Upper lobe of left lung (tissue), 6 donors: ENCODE data around the gene AHI1. TPM values are rescaled to one million over a fixed set of nuclear protein-coding genes. Genes with fewer than 3 reads are reported as not detected.

Experiments
- ATAC-seq, 2 donors: fragments of 200-7000 bp; cut with Tn5 transposase; one replicate each; pipeline ENCODE4 v1.9.1; 2022; ENCODE audit warnings: mild to moderate bottlenecking in 2 of 2, moderate library complexity in 2 of 2; ENCODE audit not compliant: low FRiP score in 2 of 2
- DNase-seq, 2 donors: peaks; one replicate each; pipeline ENCODE4 v3.0.0-alpha.2; 2019 to 2020
- H3K27ac ChIP-seq, 4 donors: fragments of 200-600 bp; sonication (generic); one replicate each; pipeline ENCODE4 v1.5.1; 2016 to 2019
- H3K27me3 ChIP-seq, 4 donors: fragments of 200-600 bp; sonication (generic); one replicate each; pipeline ENCODE4 v1.5.1; 2017 to 2019
- H3K36me3 ChIP-seq, 4 donors: fragments of 200-600 bp; sonication (generic); one replicate each; pipeline ENCODE4 v1.5.1; 2016 to 2019
- H3K4me1 ChIP-seq, 4 donors: fragments of 200-600 bp; sonication (generic); one replicate each; pipeline ENCODE4 v1.5.1; 2018 to 2019
- H3K4me3 ChIP-seq, 4 donors: fragments of 200-600 bp; sonication (generic); one replicate each; pipeline ENCODE4 v1.5.1; 2017 to 2019; ENCODE audit warnings: mild to moderate bottlenecking in 2 of 4, moderate library complexity in 1 of 4
- H3K9me3 ChIP-seq, 4 donors: fragments of 200-600 bp; sonication (generic); one replicate each; pipeline ENCODE4 v1.5.1; 2018 to 2019
- EP300 ChIP-seq, 4 donors: sonication (generic); formaldehyde crosslinking; IDR thresholded peaks; one replicate each; pipeline ENCODE4 v1.5.1; 2017; ENCODE audit warnings: antibody characterized with exemption in 4 of 4, control low read depth in 2 of 4
- POLR2A ChIP-seq, 4 donors: fragments of 450-650 bp; IDR thresholded peaks; one replicate each; pipeline ENCODE4 v1.5.1; 2016 to 2017; ENCODE audit warnings: antibody characterized with exemption in 4 of 4, mild to moderate bottlenecking in 2 of 4
- POLR2AphosphoS5 ChIP-seq, 2 donors: sonication (generic); formaldehyde crosslinking; IDR thresholded peaks; one replicate each; pipeline ENCODE4 v1.5.1; 2017; ENCODE audit warnings: antibody characterized with exemption in 2 of 2
- WGBS, 2 donors: methylation state at CpG; one replicate each; pipeline ENCODE4 v1.1.5; 2017 to 2018; 5-methylcytosine and 5-hydroxymethylcytosine counted together
- total RNA-seq, 6 donors: library from RNA; depleted of rRNA in 4 of 6; stranded (reverse); fragments of >200 nt in 4 of 6; gene quantifications; one replicate each; pipeline versions ENCODE4 v1.1.0 to v1.2.1, GENCODE V29; 2016 to 2021
- TF ChIP-seq, protein P1 (sequence below), 6 experiments: fragments of 450-650 bp in 4 of 6; fragments of 200-600 bp in 2 of 6; sonication (generic) in 2 of 6; IDR thresholded peaks; one replicate each; pipeline ENCODE4 v1.5.1; 2016 to 2019; ENCODE audit warnings: antibody characterized with exemption in 6 of 6
- donor health status: DM: no; HTN: no; CAD: no; lungs with moderate emphysema.
- donor health status: DM: no; HTN: yes; CAD: no; lungs with severe emphysema.

Gene AHI1
- total RNA-seq, 6 donors from 2014 or later: 17.1 to 57.6 (median 40.3) TPM

DNA sequence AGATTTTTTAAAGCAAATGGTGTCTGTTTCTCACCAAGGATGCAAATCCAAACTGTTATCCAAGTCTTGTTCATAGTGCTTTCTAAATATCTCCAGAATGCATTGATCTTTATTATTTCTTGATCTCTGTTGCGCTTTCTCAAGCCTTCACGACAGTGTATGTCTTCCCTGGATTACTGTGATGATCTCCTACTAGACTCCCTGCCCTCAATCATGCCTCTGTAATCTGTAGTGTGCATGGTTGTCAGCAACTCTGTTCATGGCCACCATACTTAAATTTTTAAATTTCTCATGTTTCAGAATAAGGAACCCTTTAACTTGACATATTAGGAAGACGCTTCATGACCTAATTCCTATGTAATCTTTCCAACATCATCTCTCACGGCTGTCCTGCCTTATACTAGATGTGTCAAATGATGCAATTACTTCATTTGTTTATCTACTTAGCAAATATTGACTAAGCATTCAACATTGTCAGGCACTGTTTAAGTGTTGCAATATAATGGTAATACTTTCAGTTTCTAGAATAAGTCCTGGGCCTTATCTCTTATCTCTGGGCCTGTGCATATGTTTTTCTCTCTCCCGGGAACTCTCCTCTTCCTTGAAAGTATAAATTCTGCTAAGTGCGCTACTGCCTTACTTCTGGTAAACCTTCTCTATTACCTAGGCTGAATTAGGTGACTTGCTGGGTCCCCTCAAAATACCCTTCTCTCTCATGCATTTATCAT is 25.6 kb upstream of the AHI1 start:
- no peak for DNase-seq
- no peaks in the 10 kb centered on the region for H3K4me1 ChIP-seq
- no peak overlapping the region for H3K27ac ChIP-seq
- ATAC-seq: no peak
- no peaks in the 10 kb centered on the region for H3K27me3 ChIP-seq
- TF ChIP-seq, protein P1, sequence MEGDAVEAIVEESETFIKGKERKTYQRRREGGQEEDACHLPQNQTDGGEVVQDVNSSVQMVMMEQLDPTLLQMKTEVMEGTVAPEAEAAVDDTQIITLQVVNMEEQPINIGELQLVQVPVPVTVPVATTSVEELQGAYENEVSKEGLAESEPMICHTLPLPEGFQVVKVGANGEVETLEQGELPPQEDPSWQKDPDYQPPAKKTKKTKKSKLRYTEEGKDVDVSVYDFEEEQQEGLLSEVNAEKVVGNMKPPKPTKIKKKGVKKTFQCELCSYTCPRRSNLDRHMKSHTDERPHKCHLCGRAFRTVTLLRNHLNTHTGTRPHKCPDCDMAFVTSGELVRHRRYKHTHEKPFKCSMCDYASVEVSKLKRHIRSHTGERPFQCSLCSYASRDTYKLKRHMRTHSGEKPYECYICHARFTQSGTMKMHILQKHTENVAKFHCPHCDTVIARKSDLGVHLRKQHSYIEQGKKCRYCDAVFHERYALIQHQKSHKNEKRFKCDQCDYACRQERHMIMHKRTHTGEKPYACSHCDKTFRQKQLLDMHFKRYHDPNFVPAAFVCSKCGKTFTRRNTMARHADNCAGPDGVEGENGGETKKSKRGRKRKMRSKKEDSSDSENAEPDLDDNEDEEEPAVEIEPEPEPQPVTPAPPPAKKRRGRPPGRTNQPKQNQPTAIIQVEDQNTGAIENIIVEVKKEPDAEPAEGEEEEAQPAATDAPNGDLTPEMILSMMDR (IDR thresholded peaks at IDR 0.05): no peak
- TF ChIP-seq POLR2AphosphoS5 (IDR thresholded peaks at IDR 0.05) (no peak), EP300 (IDR thresholded peaks at IDR 0.05) (no peak), POLR2A (IDR thresholded peaks at IDR 0.05) (no peak)
- 57 to 65% methylated on average over 6 of the region's 6 CpGs for WGBS, 2 donors
- H3K9me3 ChIP-seq: no peaks in the 10 kb centered on the region
- H3K4me3 ChIP-seq: no peak overlapping the region
- no peaks in the 10 kb centered on the region for H3K36me3 ChIP-seq

DNA sequence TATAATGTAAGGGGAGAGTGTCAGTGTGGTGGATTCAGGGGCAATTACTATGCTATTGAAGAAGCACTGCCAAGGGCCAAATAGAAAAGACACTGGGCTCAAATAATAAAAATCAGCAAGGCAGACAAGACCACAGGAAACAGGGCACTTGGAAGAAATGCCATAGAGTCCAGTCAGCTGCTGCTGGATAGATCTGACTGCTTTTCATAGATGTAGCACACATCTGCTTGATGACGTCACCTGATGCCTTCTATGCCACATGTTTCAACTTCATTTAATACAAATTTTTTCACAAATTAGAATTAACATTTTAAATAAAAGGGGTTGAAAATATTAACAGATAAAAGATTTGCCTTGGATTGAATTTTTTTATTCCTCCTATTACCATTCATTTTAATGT is 23.9 kb upstream of the AHI1 start:
- ATAC-seq (no peak), DNase-seq (no peak)
- Histone ChIP-seq H3K27me3 (no peaks in the 10 kb centered on the region), H3K27ac (no peak overlapping the region), H3K4me1 (no peaks in the 10 kb centered on the region), H3K4me3 (no peak overlapping the region), H3K9me3 (no peaks in the 10 kb centered on the region), H3K36me3 (no peaks in the 10 kb centered on the region)
- TF ChIP-seq EP300 (IDR thresholded peaks at IDR 0.05) (no peak), POLR2A (IDR thresholded peaks at IDR 0.05) (no peak), POLR2AphosphoS5 (IDR thresholded peaks at IDR 0.05) (no peak)
- TF ChIP-seq, protein P1 (IDR thresholded peaks at IDR 0.05): no peak
- WGBS, 2 donors: 48 to 96% methylated on average over 1 of the region's 1 CpG

DNA sequence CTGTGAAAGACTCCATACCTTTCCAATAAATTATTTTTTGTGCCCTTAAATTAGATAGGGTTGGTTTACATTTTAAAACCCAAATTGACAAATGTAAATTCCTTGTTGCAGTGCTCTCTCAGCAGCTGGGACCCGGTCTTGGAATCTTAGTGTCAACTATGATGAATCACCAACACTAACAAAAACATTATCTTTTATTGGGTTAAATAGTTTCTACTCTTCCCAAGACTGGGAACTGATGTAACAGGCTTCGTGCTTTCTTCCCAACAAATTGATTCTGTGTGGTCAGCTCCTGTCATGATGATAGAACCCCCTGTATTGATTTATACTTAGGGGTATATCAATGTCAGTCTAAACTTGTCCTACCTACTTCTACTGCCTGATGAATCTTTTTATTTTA is 23.2 kb upstream of the AHI1 start:
- WGBS, 2 donors: 65 to 76% methylated on average over 2 of the region's 2 CpGs

DNA sequence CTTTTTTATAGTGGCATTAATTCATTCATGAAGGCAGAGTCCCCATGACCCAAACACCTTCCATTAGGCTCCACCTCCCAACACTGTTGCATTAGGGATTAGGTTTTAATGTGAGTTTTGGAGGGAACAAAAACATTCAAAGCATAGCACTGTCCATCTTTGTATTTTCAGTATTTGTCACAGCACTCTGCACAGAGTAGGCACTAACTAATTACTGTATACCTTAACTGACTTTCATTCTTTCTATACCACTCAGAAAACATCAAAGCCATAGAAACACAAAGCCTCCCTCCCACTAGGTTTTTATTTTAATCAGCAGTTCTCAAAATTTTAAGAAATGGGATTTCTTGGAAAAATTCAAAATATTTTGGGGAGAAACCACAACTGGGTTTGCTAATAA is 21.8 kb upstream of the AHI1 start:
- no peak for ATAC-seq
- DNase-seq: no peak
- no peaks in the 10 kb centered on the region for H3K4me1 ChIP-seq
- TF ChIP-seq, protein P1 (IDR thresholded peaks at IDR 0.05): no peak
- TF ChIP-seq EP300 (IDR thresholded peaks at IDR 0.05) (no peak), POLR2AphosphoS5 (IDR thresholded peaks at IDR 0.05) (no peak), POLR2A (IDR thresholded peaks at IDR 0.05) (no peak)
- H3K27ac ChIP-seq: no peak overlapping the region
- no peaks in the 10 kb centered on the region for H3K27me3 ChIP-seq
- H3K36me3 ChIP-seq: no peaks in the 10 kb centered on the region
- H3K9me3 ChIP-seq: no peaks in the 10 kb centered on the region
- H3K4me3 ChIP-seq: no peak overlapping the region

More for the DNA sequence above, 23.2 kb upstream of the AHI1 start:
- Histone ChIP-seq H3K36me3 (no peaks in the 10 kb centered on the region), H3K27me3 (no peaks in the 10 kb centered on the region), H3K9me3 (no peaks in the 10 kb centered on the region), H3K4me1 (no peaks in the 10 kb centered on the region), H3K27ac (no peak overlapping the region), H3K4me3 (no peak overlapping the region)
- TF ChIP-seq POLR2A (IDR thresholded peaks at IDR 0.05): no peak
- no peak for TF ChIP-seq POLR2AphosphoS5 (IDR thresholded peaks at IDR 0.05)
- TF ChIP-seq, protein P1 (IDR thresholded peaks at IDR 0.05): no peak
- no peak for TF ChIP-seq EP300 (IDR thresholded peaks at IDR 0.05)
- ATAC-seq (no peak), DNase-seq (no peak)

DNA sequence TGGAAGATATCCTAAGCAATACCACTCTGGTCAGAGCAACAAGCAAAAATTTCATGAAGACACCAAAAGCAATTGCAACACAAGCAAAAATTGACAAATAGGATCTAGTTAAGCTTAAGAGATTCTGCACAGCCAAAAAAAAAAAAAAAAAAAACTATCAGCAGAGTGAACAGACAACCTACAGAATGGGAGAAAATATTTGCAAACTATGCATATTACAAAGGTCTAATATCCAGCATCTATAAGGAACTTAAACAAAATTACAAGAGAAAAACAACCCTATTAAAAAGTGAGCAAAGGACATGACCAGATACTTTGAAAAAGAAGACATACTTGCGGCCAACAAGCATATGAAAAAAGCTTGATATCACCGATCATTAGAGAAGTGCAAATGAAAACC is 20.0 kb upstream of the AHI1 start:
- WGBS, 2 donors: 95 to 98% methylated on average over 2 of the region's 2 CpGs
- H3K4me3 ChIP-seq: no peak overlapping the region
- ATAC-seq: no peak

More for the DNA sequence above, 20.0 kb upstream of the AHI1 start:
- H3K27me3 ChIP-seq: no peaks in the 10 kb centered on the region
- no peak overlapping the region for H3K27ac ChIP-seq
- no peak for DNase-seq
- TF ChIP-seq, protein P1 (IDR thresholded peaks at IDR 0.05): no peak
- TF ChIP-seq POLR2A (IDR thresholded peaks at IDR 0.05): no peak
- no peak for TF ChIP-seq EP300 (IDR thresholded peaks at IDR 0.05)
- TF ChIP-seq POLR2AphosphoS5 (IDR thresholded peaks at IDR 0.05): no peak
- no peaks in the 10 kb centered on the region for H3K4me1 ChIP-seq
- H3K36me3 ChIP-seq: no peaks in the 10 kb centered on the region
- H3K9me3 ChIP-seq: no peaks in the 10 kb centered on the region
